Hematopoietic multipotent progenitor cell treated with erythropoietin and hydrocortisone succinate and interleukin-3 and kit ligand, for 4 days (in vitro differentiated cells): ENCODE data around the gene VPS29.
"Not testable (repeated sequence)": the region's sequence is repeated elsewhere in the genome, so short reads cannot be mapped to it uniquely, and the experiment has no call there.

Experiments
- DNase-seq: peaks from one replicate; pipeline ENCODE4 v3.0.0-alpha.2; 2015

VPS29 gene

DNA sequence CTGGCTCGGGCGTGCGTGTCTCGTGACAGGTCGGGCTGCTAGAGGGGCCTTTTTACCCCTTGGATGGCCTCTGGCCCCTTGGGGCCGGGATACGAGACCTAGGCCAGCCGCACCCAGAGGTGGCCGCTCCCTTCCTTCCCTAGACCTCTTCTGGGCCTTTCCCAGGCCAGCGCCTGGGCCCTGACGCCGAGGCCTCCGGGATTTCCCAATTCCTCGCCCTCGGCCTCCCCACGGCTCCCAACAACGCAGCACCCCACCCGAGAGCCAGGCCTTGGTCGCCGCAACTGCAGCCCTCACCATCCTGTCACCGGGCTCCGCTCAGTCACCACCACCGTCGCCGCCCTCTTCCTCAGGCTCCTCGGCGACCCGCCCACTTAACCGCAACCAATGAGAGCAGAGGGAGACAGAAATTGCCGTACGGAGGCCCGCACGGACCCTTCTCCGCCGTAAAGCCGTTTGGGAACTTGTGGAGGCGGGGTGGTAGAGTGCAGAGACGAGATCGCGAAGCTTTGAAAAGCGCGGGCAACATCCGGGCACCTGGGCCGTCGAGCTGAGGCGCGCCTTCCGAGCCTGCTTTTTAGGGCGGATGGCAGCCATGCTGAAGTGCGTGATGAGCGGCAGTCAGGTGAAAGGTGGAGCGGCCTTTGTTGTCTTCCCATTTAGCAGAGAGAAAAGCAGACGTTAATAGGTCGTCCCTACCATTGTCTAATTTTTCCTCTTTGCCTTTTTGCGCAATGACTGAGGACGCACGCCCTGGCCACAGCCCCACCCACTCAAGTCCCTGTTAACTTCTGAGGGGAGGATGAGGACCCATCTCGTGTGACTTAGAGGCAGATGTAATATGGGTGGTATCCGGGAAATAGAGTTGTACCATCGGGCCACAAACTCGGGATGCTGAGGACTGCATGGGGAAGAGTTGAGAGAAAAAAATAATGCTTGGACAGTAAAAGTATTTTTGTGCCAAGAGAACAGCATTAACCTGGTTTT is at the start of gene VPS29, which contains the start of gene RAD9B:
Gene VPS29, minus strand, starts transcription at position 360 of the 987 bp plus-strand sequence. Its CDS starts 60 bp downstream, at position 300.
Gene RAD9B, plus strand, starts transcription at position 580 of the 987 bp plus-strand sequence. Its CDS starts 7 bp downstream, at position 587.
- DNase-seq: peak; percentile 100

DNA sequence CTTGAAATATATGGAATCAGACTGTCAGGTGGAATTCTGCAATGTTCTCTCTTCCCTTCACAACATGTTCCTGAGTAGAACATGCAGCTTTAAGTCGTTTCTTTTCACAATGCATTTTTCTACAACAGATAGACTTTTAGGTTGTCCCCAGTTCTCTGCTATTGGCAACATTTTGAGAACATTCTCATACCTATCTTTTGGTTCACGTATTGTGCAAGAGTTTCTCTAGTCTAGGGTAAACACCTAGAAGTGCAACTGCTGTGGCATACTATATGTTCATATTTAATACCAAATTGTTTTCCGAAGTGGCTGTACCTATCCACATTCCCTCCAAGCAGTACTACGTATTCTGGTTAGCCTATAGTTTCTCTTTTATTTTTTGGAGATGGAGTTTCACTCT is 49.1 kb upstream of the VPS29 start:
- no peak for DNase-seq

- DNase-seq: no peak
Measured at GRCh38 chr12:110549716-110550115, 47.8 kb upstream of the VPS29 start.

DNA sequence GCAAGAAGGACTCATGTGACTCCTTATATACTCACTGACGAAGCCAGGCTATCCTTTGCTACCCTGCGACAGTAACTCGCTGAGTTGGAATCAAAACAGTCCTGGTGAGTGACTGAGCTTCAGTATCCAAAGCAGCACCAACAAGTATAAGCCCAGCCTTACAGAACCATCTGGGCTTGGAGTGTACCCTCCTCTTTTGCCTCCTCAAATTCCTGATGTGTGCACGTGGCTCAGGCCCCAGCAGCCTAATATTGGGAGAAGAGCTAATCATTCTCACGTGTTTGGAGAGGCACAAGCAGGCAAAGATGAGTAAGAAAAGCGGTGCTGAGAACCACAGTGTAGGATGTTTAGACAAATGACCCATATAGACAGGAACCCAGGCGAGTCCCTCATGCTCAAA is 46.8 kb upstream of the VPS29 start:
- DNase-seq: no peak

DNA sequence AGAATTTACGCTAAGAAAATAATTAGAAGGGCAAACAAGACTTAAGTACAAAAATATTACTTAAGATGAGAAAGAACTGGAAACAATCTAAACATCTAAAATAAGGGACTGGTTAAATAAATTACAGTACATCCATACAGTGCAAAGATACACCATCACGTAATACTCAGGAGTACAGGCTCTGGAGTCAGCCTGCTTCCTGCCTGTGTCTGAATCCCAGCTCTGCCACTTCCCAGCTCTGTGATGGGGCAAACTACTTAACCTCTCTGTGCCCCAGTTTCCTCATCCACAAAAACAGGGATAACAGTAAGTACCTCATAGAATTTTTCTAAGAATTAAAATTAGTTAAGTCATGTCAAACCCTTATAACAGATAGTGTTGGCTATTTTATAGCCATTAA is 45.2 kb upstream of the VPS29 start:
- DNase-seq: no peak

DNA sequence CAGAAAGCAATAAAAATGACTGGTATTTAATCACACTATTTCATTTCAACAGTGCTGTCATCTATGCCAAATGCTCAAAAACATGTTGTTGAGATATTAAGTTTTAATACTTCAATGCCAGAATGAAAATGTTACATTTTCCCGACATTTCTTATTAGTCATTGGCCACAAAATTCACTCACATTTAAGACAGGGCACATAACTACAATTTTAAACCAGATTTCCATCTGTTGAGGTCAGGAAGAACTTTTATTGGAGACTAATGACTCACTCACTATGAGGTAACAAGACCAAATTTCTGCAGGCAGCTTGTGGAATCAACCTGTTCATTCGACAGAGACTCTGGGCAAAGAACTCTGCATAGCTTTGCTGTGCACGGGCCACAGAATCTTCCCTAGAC is 44.4 kb upstream of the VPS29 start:
- DNase-seq: no peak

DNA sequence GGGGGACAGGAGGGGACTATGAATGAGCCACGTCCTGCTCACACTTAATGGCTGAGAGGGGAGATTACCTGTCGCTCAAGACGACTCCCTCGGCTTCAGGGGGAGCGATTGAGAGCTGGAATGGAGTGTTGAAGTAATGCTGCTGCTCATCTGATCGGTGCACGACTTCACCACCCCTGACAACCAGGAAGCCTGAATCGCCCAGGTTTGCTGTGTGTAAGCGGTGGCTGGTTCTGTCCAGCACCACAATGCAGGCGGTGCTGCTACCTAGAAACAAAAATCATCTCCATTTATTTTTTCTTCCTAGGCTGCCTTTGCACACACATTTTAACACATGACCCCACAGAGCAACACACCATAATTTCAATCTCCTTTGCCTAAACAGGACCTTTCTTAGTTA is 43.9 kb upstream of the VPS29 start:
- DNase-seq: no peak

DNA sequence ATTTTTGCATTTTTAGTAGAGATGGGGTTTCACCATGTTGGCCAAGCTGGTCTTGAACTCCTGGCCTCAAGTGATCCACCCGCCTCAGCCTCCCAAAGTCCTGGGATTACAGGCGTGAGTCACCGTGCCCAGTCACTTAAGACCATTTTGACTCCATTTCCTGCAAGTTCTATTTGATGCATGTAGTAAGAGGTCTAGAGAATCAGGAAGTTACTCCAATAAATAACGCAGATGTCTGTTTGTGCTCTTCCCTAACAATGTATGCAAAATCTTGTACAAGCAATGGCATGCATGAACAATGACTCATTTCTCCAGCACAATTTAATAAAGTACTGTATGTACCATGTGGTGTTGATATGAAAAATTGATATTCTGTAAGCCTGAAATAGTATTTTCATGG is 43.3 kb upstream of the VPS29 start:
- not testable (repeated sequence) for DNase-seq

DNA sequence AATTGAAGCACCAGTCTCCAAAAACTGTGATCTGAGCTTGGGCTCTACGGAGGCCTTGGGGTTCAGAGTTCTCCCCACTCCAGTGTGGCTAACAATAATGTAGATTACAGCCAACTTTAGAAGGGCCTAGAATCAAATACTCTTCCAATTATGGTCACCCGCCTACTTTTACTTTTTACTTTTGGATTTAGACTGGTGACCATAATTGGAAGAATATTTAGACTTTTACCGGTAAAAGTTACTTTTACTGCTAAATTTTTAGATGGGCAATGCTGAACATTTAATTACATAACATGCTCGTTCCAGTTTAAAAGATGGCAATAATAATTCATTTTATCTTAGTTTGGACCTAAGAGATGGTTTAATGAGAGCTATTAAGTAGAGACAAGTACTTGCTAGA is 42.1 kb upstream of the VPS29 start:
- DNase-seq: no peak

- no peak for DNase-seq
Measured at GRCh38 chr12:110543252-110543959, 41.5 kb upstream of the VPS29 start.

- no peak for DNase-seq
Measured at GRCh38 chr12:110540048-110540447, 38.1 kb upstream of the VPS29 start.

DNA sequence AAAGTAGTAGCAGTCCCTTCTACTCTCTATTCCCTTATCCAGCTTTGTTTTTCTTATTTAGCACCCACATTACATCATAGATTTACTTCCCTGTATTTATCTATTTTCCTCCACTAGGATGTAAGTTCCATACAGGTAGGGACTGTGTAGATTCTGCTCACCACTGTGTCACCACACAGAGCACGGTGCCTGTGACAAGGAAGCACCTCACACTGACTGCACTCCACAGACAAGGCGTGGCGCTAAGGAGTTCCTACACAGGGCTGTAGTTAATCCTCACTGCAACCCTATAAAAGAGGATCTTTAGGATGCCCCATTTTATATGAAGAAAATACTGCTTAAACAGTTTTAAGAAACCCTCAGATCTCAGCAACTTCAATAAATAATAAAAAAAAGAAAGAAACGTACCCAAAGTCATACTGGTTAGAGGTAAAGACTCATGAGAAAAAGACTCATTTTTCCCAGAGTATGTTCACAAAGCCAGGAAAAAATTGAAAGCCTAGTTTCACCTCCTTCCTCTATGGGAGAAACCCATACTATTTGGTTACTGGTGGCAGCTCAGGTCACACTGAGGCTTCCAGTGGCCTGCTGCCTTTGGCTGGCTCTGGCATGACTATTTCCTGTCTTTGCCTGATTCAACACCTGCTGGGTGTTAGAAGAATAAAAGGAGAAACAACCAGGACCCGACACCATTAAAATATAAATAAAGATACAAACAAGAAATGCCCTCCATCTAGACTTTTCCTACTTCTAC is 37.1 kb upstream of the VPS29 start:
- DNase-seq: no peak

- no peak for DNase-seq
Measured at GRCh38 chr12:110537605-110538409, 35.9 kb upstream of the VPS29 start.

DNA sequence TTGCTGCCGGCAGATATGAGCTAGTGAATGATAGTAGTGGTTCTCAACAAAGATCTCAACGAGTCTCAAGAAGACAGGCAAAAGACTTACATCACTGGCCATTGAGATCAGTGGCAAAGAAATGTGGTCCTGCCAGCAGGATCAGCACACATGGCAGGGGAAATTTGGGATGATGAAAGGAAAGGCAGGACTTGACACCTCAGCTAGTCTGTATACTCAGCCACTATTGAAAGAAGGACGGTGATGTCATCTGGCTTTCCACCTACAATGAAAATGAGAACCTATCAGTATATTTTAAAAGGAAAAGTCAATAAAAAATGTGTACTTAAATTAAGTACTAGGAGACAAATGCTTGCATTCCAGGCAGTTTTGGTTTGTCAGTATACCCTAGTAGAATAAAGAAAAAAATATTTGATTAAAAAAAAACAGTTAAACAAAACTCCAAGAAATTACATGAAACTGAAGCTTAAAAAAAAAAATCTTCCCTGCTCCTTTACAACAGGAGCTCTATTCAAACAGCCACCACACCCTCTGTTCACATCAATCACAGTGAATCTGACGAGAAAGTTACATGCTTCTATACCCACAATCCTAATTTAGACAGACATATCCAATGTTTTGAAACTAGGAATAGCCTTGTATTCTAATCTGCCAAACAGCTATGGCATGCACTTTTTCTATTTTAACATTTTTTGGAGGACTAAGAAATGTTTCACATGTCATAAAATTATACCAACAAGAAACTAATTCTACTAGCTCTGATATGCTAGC is 35.1 kb upstream of the VPS29 start:
- DNase-seq: no peak

DNA sequence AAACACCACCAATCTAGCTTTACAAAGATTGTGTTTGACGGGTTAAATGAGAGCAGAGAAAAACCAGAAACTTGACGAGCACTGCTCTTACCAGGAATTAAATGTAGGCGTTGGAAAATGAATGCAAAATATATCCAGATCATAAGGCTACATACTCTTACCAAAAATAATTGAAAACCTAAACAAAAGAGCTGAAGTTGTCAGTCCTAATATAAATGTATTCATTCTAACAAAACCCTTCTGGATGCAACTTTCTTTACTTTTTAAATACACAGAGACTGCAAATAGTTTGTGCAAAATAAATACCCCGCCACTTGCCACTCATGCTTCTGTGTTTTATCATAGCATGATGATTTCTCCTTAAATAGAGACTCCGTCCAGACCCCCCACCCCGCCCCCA is 32.9 kb upstream of the VPS29 start:
- no peak for DNase-seq

DNA sequence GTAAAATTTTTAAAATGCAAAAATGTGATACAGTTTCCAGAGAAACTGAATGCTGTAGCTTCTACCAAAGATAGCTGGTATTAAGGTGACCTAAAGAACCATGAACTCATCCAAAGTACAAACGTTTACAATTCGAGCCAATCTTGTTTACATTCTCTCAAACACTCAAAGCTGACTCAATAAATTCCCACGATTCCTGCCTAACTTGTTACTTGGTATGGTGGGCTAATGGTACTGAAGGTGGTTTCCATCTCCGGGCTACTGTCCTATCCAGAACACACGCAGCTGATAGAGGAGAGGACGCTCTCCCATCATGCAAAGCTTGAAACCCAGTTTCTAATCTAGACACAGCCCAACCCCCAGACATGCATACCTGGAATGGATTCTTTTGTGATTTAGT is 31.7 kb upstream of the VPS29 start:
- no peak for DNase-seq

- no peak for DNase-seq
Measured at GRCh38 chr12:110532644-110533043, 30.7 kb upstream of the VPS29 start.

DNA sequence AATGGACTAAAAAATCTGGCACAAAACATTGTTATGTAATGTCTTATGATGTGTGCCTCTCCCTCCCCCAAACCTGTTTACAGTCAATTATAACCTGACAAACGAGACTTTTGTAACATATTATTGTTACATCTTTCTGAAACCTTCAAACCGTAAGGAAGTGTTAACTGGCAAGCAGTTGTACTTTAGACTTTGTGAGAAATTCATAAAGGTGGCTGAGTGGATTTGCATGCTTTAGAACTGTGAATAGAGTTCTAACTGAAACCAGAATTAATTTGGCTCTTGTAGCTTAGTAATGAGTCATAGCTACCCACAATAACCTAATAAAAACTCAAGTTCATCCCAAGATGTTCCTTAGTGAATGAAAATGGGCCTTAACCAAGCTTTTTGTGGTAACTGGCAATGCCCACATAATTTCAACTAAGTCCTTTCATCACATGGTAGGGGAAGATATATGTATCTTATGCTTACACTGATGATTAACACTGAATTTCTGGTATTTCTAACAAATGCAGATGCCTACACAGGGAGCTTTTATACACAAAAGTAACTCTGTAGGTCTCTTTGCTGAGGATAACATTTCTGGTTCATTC is 29.9 kb upstream of the VPS29 start:
- no peak for DNase-seq

GRCh38 chr12:110530511-110530910 is 28.6 kb upstream of the VPS29 start:
- no peak for DNase-seq

GRCh38 chr12:110528277-110528839 is 26.4 kb upstream of the VPS29 start:
- no peak for DNase-seq
